Measurements from ENCODE around the gene SELENOV.

SELENOV gene

DNA sequence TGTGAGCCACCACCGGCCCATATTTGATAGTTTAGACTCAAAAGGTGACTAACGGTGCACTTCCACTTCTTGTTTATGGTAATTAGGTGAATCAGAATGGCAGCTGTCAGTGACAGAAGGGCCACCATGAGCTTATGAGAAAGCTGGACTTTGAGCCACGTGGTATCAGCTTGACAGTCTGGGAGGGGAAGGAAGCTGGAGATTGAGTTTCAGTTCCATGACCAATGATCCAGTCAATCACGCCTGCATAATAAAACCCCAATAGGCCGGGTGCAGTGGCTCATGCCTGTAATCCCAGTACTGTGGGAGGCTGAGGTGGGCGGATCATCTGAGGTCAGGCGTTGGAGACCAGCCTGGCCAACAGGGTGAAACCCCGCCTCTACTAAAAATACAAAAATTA, 9.6 kb downstream of the SELENOV start:
- no peak for DNase-seq

DNA sequence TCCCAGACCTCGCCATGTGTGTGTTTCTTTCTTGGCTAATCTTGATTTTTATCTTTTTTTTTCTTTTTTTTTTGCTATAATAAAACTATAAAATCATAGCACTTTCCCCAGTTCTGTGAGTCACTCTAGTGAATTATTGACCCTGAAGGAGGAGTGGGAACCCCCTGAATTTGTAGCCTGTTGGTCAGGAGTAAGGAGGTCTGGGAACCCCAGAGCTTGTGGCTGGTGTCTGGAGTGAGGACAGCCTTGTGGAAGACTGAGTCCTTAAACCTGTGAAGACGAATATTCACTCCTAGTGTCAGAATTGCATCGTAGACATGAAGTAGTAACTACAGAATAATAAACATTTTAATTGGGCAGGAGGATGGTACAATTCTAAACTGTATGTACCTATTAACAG, 10.3 kb downstream of the SELENOV start:
- no peak for DNase-seq

DNA sequence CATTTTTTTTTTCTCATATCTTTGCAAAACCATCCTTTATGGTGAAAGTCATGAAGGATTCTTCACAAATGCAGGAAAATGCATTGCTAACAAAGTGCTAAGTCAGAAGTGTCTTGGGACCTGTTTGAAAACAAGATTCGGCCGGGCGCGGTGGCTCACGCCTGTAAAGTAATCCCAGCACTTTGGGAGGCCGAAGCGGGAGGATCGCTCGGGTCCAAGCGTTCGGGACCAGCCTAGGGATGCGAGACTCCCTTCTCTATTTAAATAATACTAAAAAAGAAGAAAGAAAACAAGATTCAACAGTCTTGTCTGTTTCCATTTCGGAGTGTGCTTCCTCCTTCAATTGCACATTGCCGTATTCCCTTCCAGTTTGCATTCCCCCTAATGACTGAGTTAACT, 16.9 kb downstream of the SELENOV start:
- no peak for DNase-seq

DNA sequence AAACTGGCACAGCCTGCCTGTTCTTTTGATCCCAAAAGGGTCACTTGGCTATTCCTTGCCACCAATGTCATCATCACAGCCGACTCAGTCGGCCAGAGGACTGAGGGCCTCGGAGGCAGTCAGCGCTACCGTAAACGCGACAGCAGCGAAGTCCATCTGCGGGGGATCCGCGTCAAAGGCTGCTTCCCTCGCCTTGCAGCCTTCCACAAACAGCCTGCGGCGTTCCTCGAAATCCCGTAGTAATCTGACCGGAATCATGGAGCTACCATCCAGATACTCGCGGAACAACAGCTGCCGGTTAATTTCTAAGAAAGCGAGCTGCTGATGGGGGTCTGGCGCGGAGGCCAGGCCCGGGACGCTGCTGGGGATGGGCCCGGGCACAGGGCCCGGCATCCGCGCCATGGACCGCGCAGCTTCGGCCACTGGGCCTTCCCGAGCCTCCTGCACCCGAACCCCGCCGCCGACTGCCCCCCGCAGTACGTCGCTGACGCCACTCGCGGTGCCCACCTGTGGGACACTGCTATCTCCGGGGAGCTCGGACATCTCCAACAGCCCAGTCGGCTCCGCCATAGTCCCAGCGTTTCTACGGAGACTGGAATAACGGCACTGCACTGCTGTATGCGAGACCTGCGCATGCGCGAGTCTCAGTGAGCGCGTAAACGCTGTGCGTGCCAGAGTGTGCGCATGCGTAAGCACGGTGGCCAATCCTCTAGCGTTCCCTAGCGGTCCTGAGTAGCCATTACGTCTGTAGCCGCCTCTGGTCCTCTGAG, 17.5 kb downstream of the SELENOV start, which contains the start of gene EID2B:
Gene EID2B (minus strand): TSS at position 620 of the 770 bp plus-strand sequence. CDS start 50 bp downstream, at position 570.
- DNase-seq: peak; percentile 95

DNA sequence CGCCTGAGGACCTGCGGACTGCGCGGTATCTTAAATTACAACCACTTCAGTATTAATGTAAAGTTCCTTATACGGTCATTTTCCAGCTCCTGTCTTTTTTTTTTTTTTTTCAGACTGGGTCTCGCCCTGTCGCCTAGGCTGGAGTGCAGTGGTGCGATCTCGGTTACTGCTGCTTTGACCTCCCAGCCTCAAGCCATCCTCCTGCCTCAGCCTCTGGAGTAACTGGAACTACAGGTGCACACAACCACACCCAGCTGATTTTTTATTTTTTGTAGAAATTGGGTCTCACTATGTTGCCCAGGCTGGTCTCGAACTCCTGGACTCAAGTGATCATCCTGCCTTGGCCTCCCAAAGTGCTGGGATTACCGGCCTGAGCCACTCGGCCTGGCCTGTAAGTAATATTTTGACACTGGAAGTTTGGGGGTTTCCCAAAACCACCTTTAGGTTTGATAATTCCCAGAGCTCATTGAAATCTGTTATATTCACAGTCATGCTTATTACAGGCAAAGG, 18.1 kb downstream of the SELENOV start:
- no peak for DNase-seq

DNA sequence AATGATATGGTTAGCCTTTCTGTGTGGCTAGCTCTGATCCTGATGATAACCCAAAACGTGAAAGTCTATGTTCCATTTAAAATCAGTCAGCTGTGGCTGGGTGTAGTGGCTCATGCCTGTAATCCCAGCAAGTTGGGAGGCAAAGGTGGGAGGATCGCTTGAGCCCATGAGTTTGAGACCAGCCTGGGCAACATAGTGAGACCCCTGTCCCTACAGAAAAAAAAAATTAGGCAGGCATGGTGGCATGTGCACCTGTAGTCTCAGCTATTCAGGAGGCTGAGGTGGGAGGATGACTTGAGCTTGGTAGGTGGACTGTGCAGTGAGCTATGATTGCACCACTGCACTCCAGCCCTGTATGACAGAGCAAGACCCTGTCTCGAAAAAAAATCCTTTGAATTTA, 18.9 kb downstream of the SELENOV start:
- DNase-seq: no peak

DNA sequence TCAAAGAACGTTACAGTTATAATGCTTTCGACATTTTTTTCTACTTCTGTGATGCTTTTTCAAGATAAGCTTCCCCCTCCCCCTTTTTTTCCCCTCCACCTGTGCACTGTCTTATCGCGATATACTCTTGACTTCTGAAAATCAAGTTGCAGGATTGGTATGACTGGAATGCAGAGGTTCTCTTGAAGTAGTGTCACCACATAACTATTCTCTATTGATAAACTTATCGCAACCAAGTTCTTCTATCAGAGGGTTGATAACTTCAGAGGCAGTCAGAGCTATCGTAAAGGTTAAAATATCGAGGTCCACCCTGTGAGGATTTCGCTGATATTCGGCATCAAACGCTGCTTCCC, 24.2 kb downstream of the SELENOV start:
- DNase-seq: peak; percentile 56

DNA sequence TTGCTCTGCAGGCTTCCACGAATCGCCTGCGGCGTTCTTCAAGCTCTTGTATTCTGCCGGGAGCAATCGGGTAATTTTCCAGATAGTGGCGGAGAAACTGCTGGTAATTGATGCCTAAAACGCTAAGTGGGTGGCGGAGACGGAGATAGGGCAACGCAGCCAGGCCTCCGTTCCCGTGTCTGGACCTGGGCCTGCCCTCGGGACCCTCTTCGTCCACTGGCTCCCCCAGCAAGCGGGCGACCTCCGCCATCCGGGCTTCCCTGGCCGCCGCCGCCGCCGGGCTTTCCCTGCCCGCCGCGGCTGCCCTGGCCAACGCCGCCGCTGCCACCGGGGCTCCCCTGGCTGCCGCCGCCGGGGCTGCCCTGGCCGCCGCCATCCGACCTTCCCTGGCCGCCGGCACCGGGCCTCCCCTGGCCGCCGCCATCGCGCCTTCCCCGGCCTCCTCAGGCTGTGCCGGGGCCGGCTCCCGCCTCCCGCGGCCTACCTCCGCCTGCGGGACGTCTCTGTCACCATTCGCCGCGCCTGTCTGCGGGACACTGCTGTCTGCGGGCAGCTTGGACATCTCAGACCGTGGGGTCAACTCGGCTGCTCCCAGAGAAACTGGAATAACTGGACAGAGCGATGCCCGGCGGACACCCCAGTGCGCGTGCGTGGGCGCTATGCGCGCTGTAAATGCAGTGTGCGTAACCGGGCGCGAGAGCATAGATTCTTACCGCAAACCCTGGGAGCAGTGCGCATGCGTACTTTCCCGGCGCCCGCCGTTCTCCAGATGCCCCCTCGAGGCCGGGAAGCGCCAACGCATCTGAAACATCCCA, 24.8 kb downstream of the SELENOV start, which contains the start of gene EID2:
Gene EID2 (minus strand): TSS at position 644 of the 815 bp plus-strand sequence. CDS start 82 bp downstream, at position 562.
- DNase-seq: peak; percentile 92

DNA sequence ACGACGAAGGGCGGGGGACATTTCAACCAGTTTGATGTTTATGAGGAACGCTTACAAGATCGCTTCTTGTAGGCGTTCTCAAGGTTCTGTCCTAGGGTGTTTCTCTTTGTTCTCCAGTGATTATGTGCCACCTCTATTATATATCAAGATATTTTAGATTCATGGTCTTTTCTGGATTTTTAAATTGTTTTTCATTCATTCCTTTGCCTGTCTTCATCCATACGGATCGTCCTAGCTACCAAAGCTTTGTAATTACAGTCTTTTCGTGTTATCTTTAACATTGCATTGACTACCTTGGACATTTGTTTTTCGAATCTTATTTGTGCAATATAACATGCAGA, 25.4 kb downstream of the SELENOV start:
- DNase-seq: no peak

DNA sequence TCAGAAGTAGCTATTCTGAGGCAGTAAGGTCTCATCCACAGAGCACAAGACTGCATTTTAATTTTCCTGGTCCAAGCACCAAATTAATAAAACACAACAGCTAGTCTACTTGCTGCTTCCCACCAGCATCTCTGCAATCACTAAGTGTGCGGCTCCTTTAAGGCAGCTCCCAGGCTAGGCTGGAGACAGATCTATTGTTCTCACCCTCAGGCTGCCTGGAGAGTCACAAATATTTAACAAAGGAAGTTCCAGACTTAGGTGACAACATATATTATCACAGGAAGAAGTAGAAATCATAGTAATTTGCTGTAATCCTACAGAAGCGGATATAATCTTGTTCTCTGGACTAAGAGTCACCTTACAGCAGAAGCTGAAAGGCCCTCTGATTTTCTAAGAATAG, 27.3 kb downstream of the SELENOV start:
- DNase-seq: no peak

DNA sequence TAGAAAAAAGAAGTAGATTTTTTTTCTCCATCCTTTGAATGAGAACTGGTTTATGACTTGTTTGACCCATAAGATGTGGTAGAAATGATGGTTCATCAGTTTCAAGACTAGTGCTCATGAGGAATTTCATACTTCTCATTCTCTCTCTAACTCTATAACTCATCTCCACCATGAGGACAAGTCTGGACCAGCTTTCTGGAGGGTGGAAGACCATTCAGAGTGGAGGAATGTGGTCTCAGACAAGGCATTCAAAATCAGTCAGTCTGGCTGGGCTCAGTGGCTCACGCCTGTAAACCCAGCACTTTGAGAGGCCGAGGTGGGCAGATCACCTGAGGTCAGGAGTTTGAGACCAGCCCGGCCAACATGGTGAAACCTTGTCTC, 28.5 kb downstream of the SELENOV start:
- no peak for DNase-seq

DNA sequence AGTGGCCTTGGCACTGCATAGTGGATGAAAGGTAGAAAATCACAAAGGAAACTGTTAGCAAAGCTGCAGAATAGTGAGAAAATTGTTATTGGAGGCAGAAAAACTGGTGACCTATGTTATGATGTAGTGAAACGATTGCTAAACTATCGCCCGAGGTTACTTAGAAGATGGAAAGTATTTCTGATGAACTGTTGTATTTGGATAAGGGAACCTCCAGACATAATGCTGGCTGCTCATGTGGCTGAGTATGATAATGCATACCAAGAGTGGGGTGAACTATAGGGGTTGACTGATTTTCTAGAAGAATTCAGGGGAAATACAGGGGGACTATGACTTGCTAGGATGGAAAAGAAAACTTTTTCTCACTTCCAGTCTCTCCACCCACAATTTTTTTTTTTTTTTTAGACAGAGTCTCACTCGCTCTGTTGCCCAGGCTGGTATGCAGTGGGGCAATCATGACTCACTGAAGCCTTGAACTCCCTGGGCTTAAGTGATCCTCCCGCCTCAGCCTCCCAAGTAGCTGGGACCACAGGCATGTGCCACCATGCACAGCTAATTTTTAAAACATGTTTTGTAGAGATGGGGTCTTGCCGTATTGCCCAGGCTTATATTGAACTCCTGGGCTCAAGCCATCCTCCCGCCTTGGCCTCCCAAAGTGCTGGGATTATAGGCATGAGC, 29.4 kb downstream of the SELENOV start:
- DNase-seq: peak; percentile 27

DNA sequence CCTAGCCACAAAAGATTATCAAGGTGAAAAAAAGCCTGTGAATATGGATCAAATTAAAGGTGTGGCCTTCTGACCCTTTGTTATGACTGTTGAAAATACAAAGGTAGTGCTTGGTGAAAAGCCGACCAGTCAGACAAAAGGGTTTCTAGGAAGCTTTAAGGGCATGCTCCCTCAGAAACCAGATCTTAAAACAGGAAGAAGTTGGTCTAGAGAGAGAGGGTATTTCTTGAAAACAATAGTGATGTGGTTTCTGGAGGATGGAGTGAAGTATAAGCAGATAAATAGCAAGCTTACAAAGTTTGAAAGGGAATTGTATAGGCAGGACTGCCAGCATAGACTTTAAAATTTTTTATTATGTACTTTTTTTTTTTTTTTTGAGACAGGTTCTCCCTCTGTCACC, 30.0 kb downstream of the SELENOV start:
- DNase-seq: no peak

DNA sequence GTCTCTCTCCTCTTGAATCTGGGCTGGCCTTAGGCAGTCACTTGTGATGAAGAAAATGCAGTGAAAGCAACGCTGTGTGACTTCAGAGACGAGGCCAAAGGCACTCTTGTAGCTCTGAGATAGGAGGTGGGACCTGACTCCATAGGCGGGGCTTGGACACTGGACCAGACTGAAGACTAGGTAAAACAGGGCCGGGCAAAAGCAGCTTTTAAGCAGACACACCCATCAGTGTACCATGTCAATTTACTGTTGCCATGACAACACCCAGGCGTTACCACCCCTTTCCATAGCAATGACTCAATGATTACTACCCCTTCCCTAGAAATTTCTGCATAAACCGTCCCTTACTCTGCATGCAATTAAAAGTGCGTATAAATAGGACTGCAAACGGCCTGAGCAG, 31.7 kb downstream of the SELENOV start:
- DNase-seq: no peak

DNA sequence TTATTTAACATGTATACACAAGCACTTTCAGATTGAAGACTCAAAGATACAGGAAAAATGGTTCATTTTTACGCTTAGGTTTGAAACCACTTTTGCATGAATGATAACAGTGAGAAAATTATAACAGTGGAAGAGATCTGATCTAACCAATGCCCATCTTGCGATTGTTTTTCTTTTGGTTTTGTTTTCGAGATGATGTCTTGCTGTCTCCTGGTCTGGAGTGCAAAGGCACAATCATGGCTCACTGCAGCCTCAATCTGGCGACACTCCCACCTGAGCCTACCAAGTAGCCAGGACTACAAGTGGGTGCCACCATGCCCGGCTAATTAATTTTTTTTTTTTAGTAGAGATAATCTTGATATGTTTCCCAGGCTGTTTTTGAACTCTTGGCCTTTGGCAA, 35.3 kb downstream of the SELENOV start:
- DNase-seq: no peak

DNA sequence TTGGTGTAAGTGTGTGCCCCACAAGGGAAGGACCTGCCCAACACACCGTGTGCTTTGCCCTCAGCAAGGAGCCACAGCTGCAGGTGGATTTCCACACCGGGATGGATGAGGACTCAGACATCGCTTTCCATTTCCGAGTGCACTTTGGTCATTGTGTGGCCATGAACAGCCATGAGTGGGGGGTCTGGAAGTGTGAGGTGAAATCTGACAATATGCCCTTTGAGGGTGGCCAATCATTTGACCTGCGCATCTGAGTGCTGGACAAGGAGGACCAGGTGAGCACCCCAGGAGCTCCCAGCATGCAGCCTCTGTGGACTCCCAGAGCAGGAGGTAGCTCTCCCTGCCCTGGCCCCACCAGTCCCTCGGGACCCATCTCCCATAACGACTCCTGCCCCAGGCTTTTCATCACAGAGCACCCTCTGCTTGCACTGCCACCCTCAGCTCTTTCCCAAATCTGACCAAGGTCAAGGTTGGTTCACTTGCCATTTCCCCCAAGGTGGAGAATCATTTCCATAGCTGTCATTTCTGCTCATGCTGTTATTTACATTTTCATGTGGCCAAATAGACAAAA, 38.2 kb downstream of the SELENOV start:
- DNase-seq: no peak

DNA sequence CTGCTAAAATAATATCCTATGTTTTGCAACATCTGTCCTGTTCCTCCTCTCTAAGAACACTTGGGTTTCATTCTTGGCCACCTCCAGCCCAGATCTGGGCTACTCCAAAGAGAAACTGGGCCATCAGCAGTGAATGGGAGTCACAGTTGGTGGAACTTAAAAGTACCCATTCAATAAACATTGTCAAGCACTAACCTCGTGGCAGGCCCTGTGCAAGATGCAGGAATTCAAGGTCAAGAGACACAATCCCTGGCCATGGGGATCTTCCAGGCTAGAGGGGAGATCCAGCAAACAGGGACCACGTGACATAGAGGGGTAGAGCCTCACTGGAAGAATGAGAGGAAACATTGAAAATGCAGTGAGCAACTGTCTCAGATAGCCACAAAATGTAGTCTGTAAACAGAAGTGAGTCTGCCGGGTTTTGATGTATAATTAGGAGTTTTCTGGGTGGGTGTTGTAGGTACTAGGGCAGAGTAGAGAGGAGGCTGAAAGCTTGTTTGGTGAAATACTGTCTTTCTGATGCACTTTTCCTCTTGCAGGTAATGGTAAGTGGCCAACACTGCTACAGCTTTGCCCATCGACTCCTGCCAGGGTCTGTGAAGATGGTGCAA, 39.9 kb downstream of the SELENOV start:
- DNase-seq: no peak

DNA sequence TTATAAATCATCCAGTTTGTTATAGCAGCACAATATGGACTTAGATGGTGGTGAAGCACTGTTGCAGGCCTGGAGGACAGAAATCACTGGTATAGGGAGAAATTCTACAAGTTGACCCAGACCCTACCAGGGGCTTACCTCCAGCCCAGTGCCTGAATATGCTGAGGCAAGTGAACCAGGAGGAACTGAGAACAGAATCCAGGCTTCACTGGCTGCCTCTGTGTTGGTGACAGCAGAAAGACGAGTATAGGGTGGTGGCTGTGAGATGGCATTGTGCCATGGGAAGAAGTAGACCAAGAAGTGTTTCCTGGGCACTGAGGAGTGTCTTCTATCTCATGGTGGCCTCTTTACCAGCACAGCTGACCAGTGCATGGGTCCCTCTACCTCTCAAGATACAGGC, 40.9 kb downstream of the SELENOV start:
- no peak for DNase-seq

DNA sequence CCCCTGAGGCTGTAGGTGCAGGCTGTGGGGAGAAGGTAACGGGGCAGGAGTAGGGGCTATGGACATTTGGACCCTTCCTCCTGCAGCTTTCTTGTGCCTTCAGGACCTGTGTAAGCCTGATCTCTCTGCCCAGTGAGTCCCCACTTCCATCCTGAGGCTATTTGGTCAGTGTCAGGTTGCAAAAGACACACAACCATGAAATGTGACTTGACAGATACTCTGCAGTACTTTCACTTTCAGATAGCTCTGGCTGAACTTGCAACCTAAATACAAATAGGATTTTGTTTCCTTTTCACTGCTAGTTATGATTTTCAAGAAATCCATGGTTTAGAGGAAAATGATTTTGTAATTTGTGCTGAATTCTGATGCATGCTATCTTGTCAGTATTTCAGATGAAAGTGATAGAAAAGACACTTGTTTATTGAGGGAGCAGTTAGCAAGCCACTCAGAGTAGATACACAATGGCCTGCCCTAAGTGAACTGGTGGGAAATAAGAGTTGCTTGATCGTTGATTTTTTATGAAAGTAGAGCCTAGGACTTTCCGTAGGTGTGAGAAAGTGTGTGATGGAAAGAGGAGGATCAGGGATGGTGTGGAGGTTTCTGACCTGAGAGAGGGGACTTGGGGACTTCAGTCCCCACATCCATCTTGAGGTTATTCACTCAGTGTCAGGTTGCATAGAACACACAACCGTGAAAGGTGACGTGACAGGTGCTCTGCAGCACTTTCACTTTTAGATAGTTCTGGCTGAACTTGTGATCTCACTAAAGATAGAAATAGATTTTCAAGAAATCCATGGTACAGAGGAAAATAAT, 43.1 kb downstream of the SELENOV start:
- DNase-seq: no peak

DNA sequence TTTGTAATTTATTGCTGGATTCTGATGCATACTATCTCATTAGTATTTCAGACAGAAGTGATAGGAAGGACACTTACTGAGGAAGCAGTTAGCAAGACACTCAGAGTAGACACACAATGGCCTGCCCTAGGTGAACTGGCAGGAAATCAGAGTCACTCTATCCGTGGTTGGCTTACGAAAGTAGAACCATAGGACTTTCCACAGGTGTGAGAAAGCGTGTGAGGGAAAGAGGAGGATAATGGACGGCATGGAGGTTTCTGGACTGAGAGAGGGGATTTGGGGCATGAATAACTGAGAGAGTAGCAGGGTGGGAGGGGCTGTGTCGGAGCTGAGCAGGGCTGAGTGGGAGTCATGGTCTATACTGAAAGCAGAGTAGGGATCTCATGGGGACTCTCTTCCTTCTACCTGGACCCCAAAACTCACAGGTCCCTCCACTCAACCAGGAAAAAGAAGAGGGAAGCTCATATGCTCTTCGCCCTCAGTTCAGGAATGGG, 43.7 kb downstream of the SELENOV start:
- DNase-seq: no peak

DNA sequence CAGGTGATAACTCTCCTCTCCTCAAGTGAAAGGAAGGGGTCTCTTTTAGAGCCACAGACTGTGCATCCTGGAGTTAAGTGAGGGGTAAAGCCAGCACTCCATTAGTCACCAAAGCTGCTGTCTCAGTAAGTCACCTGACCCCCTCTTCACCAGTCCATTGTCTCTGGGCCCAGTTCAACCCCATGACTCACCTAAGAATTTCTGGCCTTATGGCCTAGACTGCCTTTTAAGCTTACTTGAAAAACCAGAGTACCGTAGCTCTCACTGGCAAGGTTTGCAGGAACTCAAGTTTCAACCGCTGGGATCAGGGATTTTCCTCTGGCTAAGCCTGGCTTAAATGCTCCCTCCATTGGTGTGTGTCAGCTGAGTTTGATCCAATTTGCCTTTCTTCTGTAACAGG, 48.5 kb downstream of the SELENOV start:
- DNase-seq: no peak

DNA sequence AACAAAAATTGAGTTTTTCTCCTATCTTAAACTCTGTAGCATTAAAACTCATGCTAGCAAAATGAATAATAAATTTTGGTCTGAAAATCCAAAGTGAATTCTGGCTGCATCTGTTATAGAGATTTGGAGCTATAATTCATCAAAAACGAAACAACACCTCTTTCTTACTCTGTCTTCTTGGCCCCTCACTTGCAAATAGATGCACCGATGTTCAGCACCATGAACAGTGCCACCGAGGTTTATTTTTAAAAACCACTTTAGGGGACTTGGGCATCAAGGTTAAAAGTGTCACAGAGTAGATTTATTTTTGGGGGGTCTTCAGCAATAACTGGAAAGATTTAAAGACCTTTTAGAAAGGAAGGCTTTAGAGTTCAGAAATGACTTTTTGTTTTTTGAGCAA, 51.1 kb downstream of the SELENOV start:
- DNase-seq: no peak

All from fibroblast of upper back skin (primary cell).